ENCODE measurements around the gene CDYL2.

GRCh38 chr16:80606221-80606766 lies 198.1 kb downstream of the CDYL2 start:
- TF ChIP-seq CTCF (IDR thresholded peaks at IDR 0.05; ENCODE audit: poor library complexity) (no peak), EZH2 (IDR thresholded peaks at IDR 0.05; ENCODE audit: borderline replicate concordance) (no peak)

Measured in hepatocyte (in vitro differentiated cells).